HepG2 (cell line): ENCODE measurements around the gene HDGF. TPM values are rescaled to one million over a fixed set of nuclear protein-coding genes. Genes with fewer than 3 reads are reported as not detected.
A peak's percentile ranks its signal among the peaks of the same experiment; 100 is the strongest.

Experiments used
- CCDC6 ChIP-seq: sonication (generic); formaldehyde crosslinking; IDR thresholded peaks from 2 replicates; pipeline ENCODE4 v1.8.1; 2022; ENCODE audit warnings: mild to moderate bottlenecking, missing genetic modification reagents, moderate library complexity
- ELF4 ChIP-seq: sonication (generic); formaldehyde crosslinking; IDR thresholded peaks from 2 replicates; pipeline ENCODE4 v1.5.0; 2020; ENCODE audit warnings: missing genetic modification reagents, mild to moderate bottlenecking, moderate library complexity, borderline replicate concordance
- HNRNPL ChIP-seq: fragments of 200-400 bp; formaldehyde crosslinking; IDR thresholded peaks from 2 replicates; pipeline ENCODE4 v1.6.1; 2017; ENCODE audit warnings: mild to moderate bottlenecking, low read depth, low read length
- KLF12 ChIP-seq: sonication (generic); formaldehyde crosslinking; IDR thresholded peaks from 2 replicates; pipeline ENCODE4 v1.4.0; 2020; ENCODE audit warnings: missing genetic modification reagents, borderline replicate concordance
- KLF13 ChIP-seq: sonication (generic); formaldehyde crosslinking; IDR thresholded peaks from 2 replicates; pipeline ENCODE4 v1.4.0; 2020; ENCODE audit warnings: mild to moderate bottlenecking, missing genetic modification reagents
- MAF1 ChIP-seq: sonication (generic); formaldehyde crosslinking; IDR thresholded peaks from 2 replicates; pipeline ENCODE4 v1.5.0; 2020; ENCODE audit warnings: missing genetic modification reagents, borderline replicate concordance
- MTF2 ChIP-seq: sonication (generic); formaldehyde crosslinking; IDR thresholded peaks from 2 replicates; pipeline ENCODE4 v1.5.0; 2020; ENCODE audit warnings: missing genetic modification reagents, borderline replicate concordance
- PHF5A ChIP-seq: IDR thresholded peaks from one replicate; pipeline ENCODE4 v1.6.1; 2018; ENCODE audit warnings: low read depth, missing genetic modification reagents; ENCODE audit not compliant: unreplicated experiment
- PRPF4 ChIP-seq: fragments of 200-400 bp; formaldehyde crosslinking; IDR thresholded peaks from 2 replicates; pipeline ENCODE4 v1.6.1; 2016; ENCODE audit warnings: low read length, low read depth; ENCODE audit not compliant: poor library complexity, severe bottlenecking
- RBFOX2 ChIP-seq: fragments of 200-400 bp; formaldehyde crosslinking; IDR thresholded peaks from 2 replicates; pipeline ENCODE4 v1.6.1; 2017; ENCODE audit warnings: low read depth, mild to moderate bottlenecking, low read length
- RXRA ChIP-seq: sonication (generic); formaldehyde crosslinking; IDR thresholded peaks from 2 replicates; pipeline ENCODE4 v1.5.1; 2020; ENCODE audit warnings: missing genetic modification reagents
- SNAPC4 ChIP-seq: sonication (generic); formaldehyde crosslinking; IDR thresholded peaks from 2 replicates; pipeline ENCODE4 v1.4.0; 2020; ENCODE audit warnings: mild to moderate bottlenecking, missing genetic modification reagents
- TFDP1 ChIP-seq: IDR thresholded peaks from 2 replicates; pipeline ENCODE4 v1.6.1; 2016; ENCODE audit warnings: missing compliant biosample characterization, missing genetic modification reagents, borderline replicate concordance
- ZMYM3 ChIP-seq: sonication (generic); formaldehyde crosslinking; IDR thresholded peaks from 2 replicates; pipeline ENCODE4 v1.5.1; 2020; ENCODE audit warnings: mild to moderate bottlenecking, missing genetic modification reagents
- ZNF281 ChIP-seq: sonication (generic); formaldehyde crosslinking; IDR thresholded peaks from 2 replicates; pipeline ENCODE4 v1.4.0; 2020; ENCODE audit warnings: missing genetic modification reagents, borderline replicate concordance
- ZNF296 ChIP-seq: sonication (generic); formaldehyde crosslinking; conservative IDR thresholded peaks from 2 replicates; pipeline ENCODE4 v1.5.0; 2020; ENCODE audit warnings: mild to moderate bottlenecking, missing genetic modification reagents
- ZNF616 ChIP-seq: sonication (generic); formaldehyde crosslinking; IDR thresholded peaks from 2 replicates; pipeline ENCODE4 v1.5.0; 2020; ENCODE audit warnings: low read depth, mild to moderate bottlenecking, missing genetic modification reagents
- ZNF713 ChIP-seq: sonication (generic); formaldehyde crosslinking; IDR thresholded peaks from 2 replicates; pipeline ENCODE4 v1.4.0; 2020; ENCODE audit warnings: mild to moderate bottlenecking, missing genetic modification reagents
- polyA plus RNA-seq, 8 experiments: library from polyadenylated mRNA; depleted of rRNA in 3 of 8; stranded (reverse) in 7 of 8; unstranded in 1 of 8; fragments of >200 nt; fragmentation: Illumina TruSeq in 4 of 8; extraction: Trizol in 4 of 8; gene quantifications; 2 replicates each; pipeline versions ENCODE4 v1.2.1 to v1.2.3, GENCODE V29; 2011 to 2016; ENCODE audit warnings: low read depth in 4 of 8, missing spikeins in 1 of 8, mixed read lengths in 1 of 8; ENCODE audit not compliant: insufficient read depth in 1 of 8
- total RNA-seq, 5 experiments: library from RNA; depleted of rRNA; stranded (reverse); fragments of >200 nt; fragmentation: Illumina TruSeq; extraction: Trizol; gene quantifications; 2 replicates each; pipeline ENCODE4 v1.2.3, GENCODE V29; 2016; ENCODE audit warnings: low read depth in 1 of 5

HDGF gene
- total and polyA plus RNA-seq, 2 of the 13 experiments (the other 11 are each of a cell fraction or from before 2014, with no cell fraction given), result 156 to 196 TPM

GRCh38 chr1:156728599-156729462, 22.6 kb downstream of the HDGF start, which contains the start of gene ISG20L2 (continued):
- TF ChIP-seq ZNF281 (no peak), SNAPC4 (no peak), RXRA (CRISPR knock-in tag) (no peak; the same call in 1 of the 2 replicates), CCDC6 (CRISPR knock-in tag) (no peak; the same call in 1 of the 2 replicates), ZMYM3 (CRISPR knock-in tag) (no peak), KLF12 (no peak), TFDP1 (peak; percentile 75; the same call in 1 of the 2 replicates), MAF1 (CRISPR knock-in tag) (no peak), ZNF296 (no peak), RBFOX2 (peak; percentile 81), ZNF713 (CRISPR knock-in tag) (no peak), HNRNPL (0 out of 2 replicates have a peak, but pooled peaks have one; percentile 38), ELF4 (no peak), MTF2 (no peak), PRPF4 (no peak), PHF5A (no peak), KLF13 (CRISPR knock-in tag) (no peak), ZNF616 (no peak)
